B cell (primary cell): ENCODE measurements around the gene UBR3. TPM values are rescaled to one million over a fixed set of nuclear protein-coding genes. Genes with fewer than 3 reads are reported as not detected.

ENCODE experiments used
- ATAC-seq: fragments of 200-7000 bp; cut with Tn5 transposase; one replicate; pipeline ENCODE4 v1.10.0; 2021; ENCODE audit warnings: low read depth, mild to moderate bottlenecking, moderate number of reproducible peaks, moderate library complexity
- CTCF ChIA-PET: fragments of 350-600 bp; sonication (Branson Sonifier 250); formaldehyde crosslinking; loops from one replicate; lab custom pipeline; 2021; ENCODE audit warnings: antibody characterized with exemption, inconsistent platforms; lab: Charles Lee
- POLR2A ChIA-PET: fragments of 350-600 bp; sonication (Branson Sonifier 250); formaldehyde crosslinking; loops from one replicate; lab custom pipeline; 2021; ENCODE audit warnings: antibody characterized with exemption; lab: Charles Lee
- DNase-seq: peaks from one replicate; pipeline ENCODE4 v3.0.0; 2013
- H2AFZ ChIP-seq: 2 replicates; pipeline ENCODE4 v1.6.1; 2012; ENCODE audit warnings: mild to moderate bottlenecking, low read depth, low read length; ENCODE audit not compliant: insufficient read depth, poor library complexity, severe bottlenecking
- H3K27ac ChIP-seq, 2 donors: 1 replicate in 1 of 2; 2 replicates in 1 of 2; pipeline ENCODE4 v1.5.1; 2012 to 2013; ENCODE audit warnings: low read length in 2 of 2, mild to moderate bottlenecking in 2 of 2, moderate library complexity in 1 of 2
- H3K27me3 ChIP-seq, 4 experiments: fragments of 200-600 bp in 1 of 4; sonication (generic) in 1 of 4; replicated peaks in 1 of 4; 1 replicate in 2 of 4; 2 replicates in 2 of 4; pipeline versions ENCODE4 v1.6.1 to v1.7.0; 2013 to 2016; ENCODE audit warnings: low read length in 3 of 4, mild to moderate bottlenecking in 2 of 4, mixed read lengths in 1 of 4, moderate library complexity in 1 of 4; ENCODE audit not compliant: insufficient read depth in 4 of 4, control insufficient read depth in 3 of 4; ENCODE audit errors: control extremely low read depth in 1 of 4
- H3K36me3 ChIP-seq, 2 experiments: replicated peaks in 1 of 2; 1 replicate in 1 of 2; 2 replicates in 1 of 2; pipeline versions ENCODE4 v1.6.1 to v1.7.1; 2013; ENCODE audit warnings: low read length in 1 of 2; ENCODE audit not compliant: insufficient read depth in 2 of 2, control insufficient read depth in 1 of 2; ENCODE audit errors: control extremely low read depth in 1 of 2, extremely low read depth in 1 of 2
- H3K4me1 ChIP-seq, 2 donors: fragments of 200-600 bp in 1 of 2; sonication (generic) in 1 of 2; 1 replicate in 1 of 2; 2 replicates in 1 of 2; pipeline versions ENCODE4 v1.5.1 to v1.6.1; 2013 to 2017; ENCODE audit warnings: low read length in 2 of 2; ENCODE audit not compliant: control insufficient read depth in 2 of 2, insufficient read depth in 2 of 2
- H3K4me2 ChIP-seq: replicated peaks from 2 replicates; pipeline ENCODE3; 2012; ENCODE audit warnings: mild to moderate bottlenecking, low read depth, low read length; ENCODE audit not compliant: poor library complexity, severe bottlenecking
- H3K4me3 ChIP-seq, 5 experiments: fragments of 200-600 bp in 1 of 5; sonication (generic) in 1 of 5; 1 replicate in 3 of 5; 2 replicates in 2 of 5; pipeline versions ENCODE4 v1.5.1 to v1.7.0; 2011 to 2016; ENCODE audit warnings: low read length in 4 of 5, mild to moderate bottlenecking in 4 of 5, low read depth in 2 of 5, control low read depth in 1 of 5, moderate library complexity in 1 of 5; ENCODE audit not compliant: insufficient read depth in 1 of 5; ENCODE audit errors: control extremely low read depth in 1 of 5, extremely low read depth in 1 of 5
- H3K79me2 ChIP-seq: fragments of 200-600 bp; sonication (generic); one replicate; pipeline ENCODE4 v1.6.0; 2016; ENCODE audit warnings: low read length; ENCODE audit not compliant: control insufficient read depth, insufficient read depth
- H3K9ac ChIP-seq: fragments of 200-600 bp; sonication (generic); 2 replicates; pipeline ENCODE4 v1.6.1; 2017; ENCODE audit warnings: mild to moderate bottlenecking, low read length, moderate library complexity
- H3K9me3 ChIP-seq, 3 donors: one replicate each; pipeline versions ENCODE4 v1.6.1 to v1.7.1; 2013; ENCODE audit warnings: low read length in 2 of 3; ENCODE audit not compliant: control insufficient read depth in 2 of 3, insufficient read depth in 1 of 3; ENCODE audit errors: control extremely low read depth in 1 of 3
- H4K20me1 ChIP-seq: 2 replicates; pipeline ENCODE4 v1.6.0; 2012; ENCODE audit warnings: mild to moderate bottlenecking, low read length; ENCODE audit not compliant: insufficient read depth, control insufficient read depth, poor library complexity, severe bottlenecking
- H3K27ac Mint-ChIP-seq: one replicate; pipeline ENCODE4 v1.8.0; 2021; ENCODE audit warnings: mixed read lengths
- H3K27me3 Mint-ChIP-seq: one replicate; pipeline ENCODE4 v1.8.0; 2021; ENCODE audit warnings: mixed read lengths
- H3K4me1 Mint-ChIP-seq: one replicate; pipeline ENCODE4 v1.8.0; 2021; ENCODE audit warnings: mixed read lengths
- H3K4me3 Mint-ChIP-seq: one replicate; pipeline ENCODE4 v1.8.0; 2021; ENCODE audit warnings: mixed read lengths
- H3K9me3 Mint-ChIP-seq: one replicate; pipeline ENCODE4 v1.8.0; 2022; ENCODE audit warnings: mixed read lengths; ENCODE audit not compliant: insufficient read depth
- CTCF ChIP-seq: fragments of 200-600 bp; IDR thresholded peaks from one replicate; pipeline ENCODE4 v1.8.0; 2022; ENCODE audit warnings: antibody characterized with exemption, mild to moderate bottlenecking
- EZH2 ChIP-seq: IDR thresholded peaks from 2 replicates; pipeline ENCODE4 v1.6.1; 2012; ENCODE audit warnings: borderline replicate concordance, low read depth, mild to moderate bottlenecking, moderate library complexity, low read length; ENCODE audit not compliant: insufficient read depth, poor library complexity, severe bottlenecking
- WGBS: methylation state at CpG from one replicate; pipeline ENCODE4 v1.1.5; 2013; ENCODE audit warnings: missing lambda C conversion rate; ENCODE audit not compliant: insufficient coverage; 5-methylcytosine and 5-hydroxymethylcytosine counted together
- intact Hi-C: fragments of 100-400 bp; cut with micrococcal nuclease; formaldehyde crosslinking; loops from one replicate; pipeline ENCODE4 v1.10.0; 2022
- polyA minus RNA-seq: library from RNA; depleted of rRNA, polyadenylated mRNA; stranded (reverse); fragments of >200 nt; gene quantifications from 2 replicates; pipeline ENCODE4 v1.2.3, GENCODE V29; 2012
- polyA plus RNA-seq: library from polyadenylated mRNA; depleted of rRNA; stranded (reverse); fragments of >200 nt; gene quantifications from 2 replicates; pipeline ENCODE4 v1.2.3, GENCODE V29; 2012
- total RNA-seq, 2 donors: library from RNA; stranded (reverse); fragments of 120-200 nt in 1 of 2; gene quantifications; 1 replicate in 1 of 2; 2 replicates in 1 of 2; pipeline versions ENCODE4 v1.2.3 to v1.2.4, GENCODE V29; 2013 to 2022

The UBR3 gene
- total RNA-seq (54.6 and 58.1 TPM in 2 replicates), polyA plus RNA-seq (5.9 and 9.5 TPM in 2 replicates), polyA minus RNA-seq (15.8 and 17.1 TPM in 2 replicates)
- total RNA-seq (2013), result 30.7 TPM

GRCh38 chr2:169827272-169828140 is at the start of gene UBR3:
UBR3 (plus strand) TSS chr2:169827454; CDS start chr2:169827508, 54 bp downstream.
- H3K4me1 Mint-ChIP-seq, result peaks cover 52% of the 10 kb centered on the region
- H2AFZ ChIP-seq, result peak within 1 kb of the TSS; percentile 86
- under 1% methylated on average over 104 of the region's 104 CpGs for WGBS
- TF ChIP-seq EZH2 (no peak), CTCF (no peak)
- ATAC-seq (peak; percentile 85), DNase-seq (peak; percentile 93)
- H3K9me3 Mint-ChIP-seq, result no peaks in the 10 kb centered on the region
- CTCF ChIA-PET, result interaction anchor here (1.2 to 2.2 kb wide), 2 partner anchors 37 to 101 kb away, joined by 3 to 9 read pairs; no protein-coding TSS in a partner anchor
- intact Hi-C loops, result loop anchor here (1.0 to 5.0 kb wide), 4 partner anchors 29 to 1860 kb away; partner anchors contain the start of genes CFAP210, DYNC1I2, FASTKD1 and PHOSPHO2
- peak within 1 kb of the TSS; percentile 97 for H3K4me3 Mint-ChIP-seq
- H3K27me3 ChIP-seq, result no peaks in the 10 kb centered on the region
- H4K20me1 ChIP-seq, result peaks cover 22% of the 10 kb centered on the region
- H3K4me1 ChIP-seq, result peaks cover 27 to 33% of the 10 kb centered on the region in 2 donors
- H3K9ac ChIP-seq, result peak within 1 kb of the TSS; percentile 73
- POLR2A ChIA-PET, result interaction anchor here (0.7 to 0.9 kb wide), 2 partner anchors 29 to 1866 kb away, joined by 4 to 6 read pairs; partner anchors contain the start of gene SSB
- H3K79me2 ChIP-seq, result peaks cover 83% of the 10 kb centered on the region
- H3K27me3 Mint-ChIP-seq, result no peaks in the 10 kb centered on the region
- H3K27ac Mint-ChIP-seq, result peak within 1 kb of the TSS; percentile 85
- H3K9me3 ChIP-seq, result no peaks in the 10 kb centered on the region
- H3K4me3 ChIP-seq, result peak within 1 kb of the TSS; percentile 50 to 90 (median 60)
- peaks cover 0 to 2% of the 10 kb centered on the region in 2 experiments for H3K36me3 ChIP-seq
- peak within 1 kb of the TSS; percentile 95 for H3K4me2 ChIP-seq
- H3K27ac ChIP-seq, result peak within 1 kb of the TSS in 1 of 2 donors; percentile 48

GRCh38 chr2:169778446-169778845 is 48.8 kb upstream of the UBR3 start:
- Mint-ChIP-seq H3K4me1 (no peaks in the 10 kb centered on the region), H3K27ac (no peak overlapping the region), H3K9me3 (no peaks in the 10 kb centered on the region), H3K4me3 (no peak overlapping the region), H3K27me3 (peaks cover 10% of the 10 kb centered on the region)
- Histone ChIP-seq H3K79me2 (no peaks in the 10 kb centered on the region), H3K27ac (no peak overlapping the region), H3K4me3 (no peak overlapping the region), H3K4me2 (no peak overlapping the region), H3K4me1 (no peaks in the 10 kb centered on the region), H3K36me3 (no peaks in the 10 kb centered on the region), H3K9me3 (no peaks in the 10 kb centered on the region), H4K20me1 (no peaks in the 10 kb centered on the region), H3K9ac (no peak overlapping the region), H3K27me3 (no peaks in the 10 kb centered on the region), H2AFZ (no peak overlapping the region)
- DNase-seq, result no peak
- ATAC-seq, result no peak
- intact Hi-C loops, result no loop called here
- no CpG with 5 or more reads among the region's 3 CpGs for WGBS
- ChIA-PET POLR2A (no interaction called here), CTCF (no interaction called here)
- no peak for TF ChIP-seq EZH2
- TF ChIP-seq CTCF, result no peak
